H9 (cell line): Measurements from ENCODE around the gene APPBP2. TPM values are rescaled to one million over a fixed set of nuclear protein-coding genes. Genes with fewer than 3 reads are reported as not detected.

Source experiments
- DNase-seq: peaks from one replicate; pipeline ENCODE4 v3.0.0-alpha.2; 2017
- H2AFZ ChIP-seq: one replicate; pipeline ENCODE4 v1.6.1; 2013; ENCODE audit warnings: mild to moderate bottlenecking, low read length, control low read depth, moderate library complexity
- H2AK5ac ChIP-seq: 2 replicates; pipeline ENCODE4 v1.6.1; 2013; ENCODE audit warnings: low read length, control low read depth, mixed read lengths; ENCODE audit not compliant: insufficient read length
- H2BK120ac ChIP-seq: one replicate; pipeline ENCODE4 v1.6.1; 2013; ENCODE audit warnings: low read depth, mild to moderate bottlenecking, low read length, control low read depth, inconsistent platforms; ENCODE audit not compliant: poor library complexity, severe bottlenecking
- H2BK12ac ChIP-seq: 2 replicates; pipeline ENCODE4 v1.6.1; 2013; ENCODE audit warnings: low read length, control low read depth, mixed read lengths, low read depth; ENCODE audit not compliant: insufficient read length
- H2BK15ac ChIP-seq: 2 replicates; pipeline ENCODE4 v1.6.1; 2013; ENCODE audit warnings: low read depth, low read length, control low read depth
- H2BK20ac ChIP-seq: one replicate; pipeline ENCODE4 v1.6.1; 2013; ENCODE audit warnings: low read depth, mild to moderate bottlenecking, low read length, control low read depth, inconsistent platforms; ENCODE audit not compliant: poor library complexity, severe bottlenecking
- H2BK5ac ChIP-seq: 2 replicates; pipeline ENCODE4 v1.6.1; 2013; ENCODE audit warnings: low read length, control low read depth, mixed read lengths; ENCODE audit not compliant: insufficient read length
- H3K14ac ChIP-seq: 2 replicates; pipeline ENCODE4 v1.6.1; 2013; ENCODE audit warnings: low read length, control low read depth; ENCODE audit not compliant: insufficient read depth
- H3K18ac ChIP-seq: 2 replicates; pipeline ENCODE4 v1.6.1; 2013; ENCODE audit warnings: low read depth, mild to moderate bottlenecking, mixed read lengths, low read length, control low read depth; ENCODE audit not compliant: insufficient read length
- H3K23ac ChIP-seq: 2 replicates; pipeline ENCODE4 v1.6.1; 2013; ENCODE audit warnings: low read length, control low read depth, mixed read lengths, low read depth; ENCODE audit not compliant: insufficient read length
- H3K23me2 ChIP-seq: 2 replicates; pipeline ENCODE4 v1.6.1; 2013; ENCODE audit warnings: low read depth, mild to moderate bottlenecking, mixed read lengths, low read length, control low read depth; ENCODE audit not compliant: insufficient read length, poor library complexity, severe bottlenecking
- H3K27ac ChIP-seq: 2 replicates; pipeline ENCODE4 v1.5.1; 2013; ENCODE audit warnings: low read length, control low read depth, mixed read lengths, low read depth; ENCODE audit not compliant: insufficient read length
- H3K27me3 ChIP-seq: 2 replicates; pipeline ENCODE4 v1.6.1; 2013; ENCODE audit warnings: low read length, control low read depth, inconsistent platforms; ENCODE audit not compliant: insufficient read depth
- H3K4ac ChIP-seq: 2 replicates; pipeline ENCODE4 v1.6.1; 2013; ENCODE audit warnings: low read depth, mild to moderate bottlenecking, control low read depth, inconsistent platforms, low read length, moderate library complexity
- H3K4me1 ChIP-seq: 2 replicates; pipeline ENCODE4 v1.6.1; 2013; ENCODE audit warnings: low read length, control low read depth, inconsistent platforms; ENCODE audit not compliant: insufficient read depth
- H3K4me2 ChIP-seq: 2 replicates; pipeline ENCODE4 v1.6.1; 2013; ENCODE audit warnings: low read length, control low read depth, mixed read lengths; ENCODE audit not compliant: insufficient read length, insufficient read depth
- H3K56ac ChIP-seq: 2 replicates; pipeline ENCODE4 v1.6.1; 2013; ENCODE audit warnings: low read depth, mild to moderate bottlenecking, mixed read lengths, low read length, control low read depth; ENCODE audit not compliant: insufficient read length
- H3K79me1 ChIP-seq: 2 replicates; pipeline ENCODE4 v1.6.1; 2013; ENCODE audit warnings: low read depth, mild to moderate bottlenecking, moderate library complexity, low read length, control low read depth, inconsistent platforms; ENCODE audit not compliant: insufficient read depth, poor library complexity, severe bottlenecking
- H3K79me2 ChIP-seq: 2 replicates; pipeline ENCODE4 v1.6.1; 2013; ENCODE audit warnings: low read length, control low read depth, inconsistent platforms; ENCODE audit not compliant: insufficient read depth
- H3K9ac ChIP-seq: 2 replicates; pipeline ENCODE4 v1.6.1; 2013; ENCODE audit warnings: low read length, control low read depth, mixed read lengths; ENCODE audit not compliant: insufficient read length; ENCODE audit errors: extremely low read depth
- H3K9me3 ChIP-seq: one replicate; pipeline ENCODE4 v1.6.1; 2013; ENCODE audit warnings: low read depth, low read length, inconsistent platforms; ENCODE audit not compliant: control insufficient read depth
- H3T11ph ChIP-seq: one replicate; pipeline ENCODE4 v1.6.1; 2013; ENCODE audit warnings: mild to moderate bottlenecking, low read length, control low read depth, inconsistent platforms
- H4K20me1 ChIP-seq: one replicate; pipeline ENCODE4 v1.6.1; 2013; ENCODE audit not compliant: control insufficient read depth, insufficient read length, insufficient read depth
- H4K5ac ChIP-seq: 2 replicates; pipeline ENCODE4 v1.6.1; 2013; ENCODE audit warnings: low read depth, mild to moderate bottlenecking, mixed read lengths, low read length, control low read depth; ENCODE audit not compliant: insufficient read length
- H4K8ac ChIP-seq: replicated peaks from 2 replicates; pipeline ENCODE4 v1.6.1; 2013; ENCODE audit warnings: low read length, control low read depth, mixed read lengths, low read depth; ENCODE audit not compliant: insufficient read length
- H4K91ac ChIP-seq: 2 replicates; pipeline ENCODE4 v1.6.1; 2013; ENCODE audit warnings: low read depth, mild to moderate bottlenecking, moderate library complexity, mixed read lengths, low read length, control low read depth; ENCODE audit not compliant: insufficient read length
- H3K27ac Mint-ChIP-seq, 3 experiments: 2 replicates in 2 of 3; 3 replicates in 1 of 3; pipeline ENCODE4 v1.8.0; 2020 to 2021; ENCODE audit warnings: mixed read lengths in 3 of 3, mild to moderate bottlenecking in 1 of 3, moderate library complexity in 1 of 3
- H3K27me3 Mint-ChIP-seq: 2 replicates; pipeline ENCODE4 v1.8.0; 2021; ENCODE audit warnings: low read depth, mild to moderate bottlenecking, moderate library complexity, mixed read lengths
- H3K36me3 Mint-ChIP-seq, 3 experiments: 2 replicates in 2 of 3; 3 replicates in 1 of 3; pipeline ENCODE4 v1.8.0; 2020 to 2021; ENCODE audit warnings: low read depth in 3 of 3, mixed read lengths in 3 of 3; ENCODE audit not compliant: insufficient read depth in 1 of 3
- H3K4me1 Mint-ChIP-seq, 2 experiments: 2 replicates each; pipeline ENCODE4 v1.8.0; 2020; ENCODE audit warnings: mixed read lengths in 2 of 2
- H3K4me3 Mint-ChIP-seq, 2 experiments: 2 replicates in 1 of 2; 3 replicates in 1 of 2; pipeline ENCODE4 v1.8.0; 2020 to 2021; ENCODE audit warnings: mild to moderate bottlenecking in 2 of 2, mixed read lengths in 2 of 2, moderate library complexity in 1 of 2
- H3K9me3 Mint-ChIP-seq, 2 experiments: 2 replicates in 1 of 2; 3 replicates in 1 of 2; pipeline ENCODE4 v1.8.0; 2020; ENCODE audit warnings: mild to moderate bottlenecking in 2 of 2, mixed read lengths in 2 of 2, moderate library complexity in 1 of 2
- WGBS: extraction: QIAGEN DNeasy Blood & Tissue Kit; methylation state at CpG from one replicate; pipeline ENCODE4 v1.1.7; 2013; ENCODE audit warnings: missing lambda C conversion rate, low lambda C conversion rate, mixed read lengths; ENCODE audit not compliant: insufficient read length; ENCODE audit errors: extremely low coverage; 5-methylcytosine and 5-hydroxymethylcytosine counted together
- total RNA-seq: library from RNA; stranded (reverse); gene quantifications from 2 replicates; pipeline ENCODE4 v1.2.1, GENCODE V29; 2021
- TF ChIP-seq, protein P1 (sequence below): fragments of 200-600 bp; sonication (generic); conservative IDR thresholded peaks from 3 replicates; pipeline ENCODE4 v1.8.0; 2021; ENCODE audit warnings: antibody characterized with exemption, mild to moderate bottlenecking

APPBP2 gene
- total RNA-seq, 1 experiment from 2014 or later = 17.0 TPM

DNA sequence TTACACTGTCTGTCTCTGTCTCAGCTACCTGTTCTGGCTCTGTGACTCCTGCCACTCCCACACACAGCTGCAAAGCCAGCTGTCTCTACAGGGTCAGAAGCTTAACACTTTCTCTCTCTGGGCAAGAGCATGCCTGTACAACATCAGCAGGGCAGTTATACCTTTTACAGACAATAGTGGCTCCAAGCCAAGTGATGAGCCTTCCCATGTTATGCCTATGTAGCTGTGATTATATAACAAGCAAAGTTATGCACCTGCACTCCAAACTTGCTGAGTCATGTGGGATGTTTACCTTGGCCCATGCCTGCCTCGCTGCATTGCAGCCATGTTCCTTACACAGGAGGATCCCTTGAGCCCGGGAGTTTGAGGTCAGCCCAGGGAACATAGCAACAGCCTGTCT is 31.8 kb upstream of the APPBP2 start:
- no peaks in the 10 kb centered on the region for H3K27me3 ChIP-seq
- H2BK15ac ChIP-seq = no peak overlapping the region
- no peak overlapping the region for H4K8ac ChIP-seq
- no peak overlapping the region for H3K14ac ChIP-seq
- no peak overlapping the region for H2BK12ac ChIP-seq
- Mint-ChIP-seq H3K36me3 (peaks cover 7 to 25% (median 11%) of the 10 kb centered on the region in 3 experiments), H3K4me3 (no peak overlapping the region), H3K27ac (no peak overlapping the region), H3K4me1 (no peaks in the 10 kb centered on the region), H3K9me3 (peaks cover 36 to 39% of the 10 kb centered on the region in 2 experiments), H3K27me3 (peaks cover 2% of the 10 kb centered on the region)
- no peak overlapping the region for H3K23ac ChIP-seq
- TF ChIP-seq, protein P1, sequence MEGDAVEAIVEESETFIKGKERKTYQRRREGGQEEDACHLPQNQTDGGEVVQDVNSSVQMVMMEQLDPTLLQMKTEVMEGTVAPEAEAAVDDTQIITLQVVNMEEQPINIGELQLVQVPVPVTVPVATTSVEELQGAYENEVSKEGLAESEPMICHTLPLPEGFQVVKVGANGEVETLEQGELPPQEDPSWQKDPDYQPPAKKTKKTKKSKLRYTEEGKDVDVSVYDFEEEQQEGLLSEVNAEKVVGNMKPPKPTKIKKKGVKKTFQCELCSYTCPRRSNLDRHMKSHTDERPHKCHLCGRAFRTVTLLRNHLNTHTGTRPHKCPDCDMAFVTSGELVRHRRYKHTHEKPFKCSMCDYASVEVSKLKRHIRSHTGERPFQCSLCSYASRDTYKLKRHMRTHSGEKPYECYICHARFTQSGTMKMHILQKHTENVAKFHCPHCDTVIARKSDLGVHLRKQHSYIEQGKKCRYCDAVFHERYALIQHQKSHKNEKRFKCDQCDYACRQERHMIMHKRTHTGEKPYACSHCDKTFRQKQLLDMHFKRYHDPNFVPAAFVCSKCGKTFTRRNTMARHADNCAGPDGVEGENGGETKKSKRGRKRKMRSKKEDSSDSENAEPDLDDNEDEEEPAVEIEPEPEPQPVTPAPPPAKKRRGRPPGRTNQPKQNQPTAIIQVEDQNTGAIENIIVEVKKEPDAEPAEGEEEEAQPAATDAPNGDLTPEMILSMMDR = no peak
- no peak overlapping the region for H2BK120ac ChIP-seq
- H3K4me1 ChIP-seq = no peaks in the 10 kb centered on the region
- H3K27ac ChIP-seq = no peak overlapping the region
- H3K4me2 ChIP-seq = no peak overlapping the region
- H2AK5ac ChIP-seq = no peak overlapping the region
- H4K91ac ChIP-seq = no peak overlapping the region
- no peak overlapping the region for H3T11ph ChIP-seq
- no peaks in the 10 kb centered on the region for H4K20me1 ChIP-seq
- no peak overlapping the region for H2BK5ac ChIP-seq
- no peak overlapping the region for H3K56ac ChIP-seq
- no peak overlapping the region for H4K5ac ChIP-seq
- WGBS = no CpG with 5 or more reads among the region's 2 CpGs
- H3K9ac ChIP-seq = no peak overlapping the region
- H2AFZ ChIP-seq = no peak overlapping the region
- H3K79me2 ChIP-seq = no peaks in the 10 kb centered on the region
- H3K9me3 ChIP-seq = peaks cover 10% of the 10 kb centered on the region
- no peak overlapping the region for H3K18ac ChIP-seq
- H3K4ac ChIP-seq = no peak overlapping the region
- no peaks in the 10 kb centered on the region for H3K23me2 ChIP-seq
- H3K79me1 ChIP-seq = no peaks in the 10 kb centered on the region
- no peak overlapping the region for H2BK20ac ChIP-seq
- no peak for DNase-seq
